Activated T-helper 17 cell treated with anti-CD3 and anti-CD28 coated beads, Interleukin-2, amount 50 U/mL, for 72 hours (primary cell): ENCODE results near the gene BTBD19. TPM values are rescaled to one million over a fixed set of nuclear protein-coding genes. Genes with fewer than 3 reads are reported as not detected.

ENCODE experiments used
- total RNA-seq, 2 donors: library from RNA; stranded (reverse); gene quantifications; one replicate each; pipeline ENCODE4 v1.2.3, GENCODE V29; 2022

The BTBD19 gene
- total RNA-seq, 2 donors from 2014 or later, result 15.9 to 62.7 TPM

Other genes starting within 250 kb of the BTBD19 start
- gene TMEM53, start 134.0 kb upstream of the BTBD19 start, total RNA-seq, result 1 to 10 TPM; 3.5 to 4.2 TPM
- 10 to 100 TPM; 10.7 to 65.8 TPM for gene ARMH1, start 133.8 kb upstream of the BTBD19 start, total RNA-seq
- gene RNU5D-1, start 77.4 kb upstream of the BTBD19 start, total RNA-seq, result not detected
- gene KIF2C, start 68.7 kb upstream of the BTBD19 start, total RNA-seq, result 100 to 1,000 TPM in 1 of 2 donors, 10 to 100 TPM in 1; 93.4 to 124 TPM
- gene RPS8, start 33.0 kb upstream of the BTBD19 start, total RNA-seq, result 1,000 to 10,000 TPM; 2,475 to 3,183 TPM
- gene BEST4, start 20.4 kb upstream of the BTBD19 start, total RNA-seq, result 1 to 10 TPM in 1 of 2 donors, under 1 TPM in 1; 0.97 to 2.0 TPM
- 10 to 100 TPM; 58.7 to 92.0 TPM for gene PLK3, start 8.1 kb upstream of the BTBD19 start, total RNA-seq
- 1 to 10 TPM in 1 of 2 donors, under 1 TPM in 1; 0.56 to 1.2 TPM for gene DYNLT4, start 1.2 kb upstream of the BTBD19 start, total RNA-seq
- gene PTCH2, start 34.7 kb downstream of the BTBD19 start, total RNA-seq, result 1 to 10 TPM in 1 of 2 donors, under 1 TPM in 1; 0.64 to 1.1 TPM
- 10 to 100 TPM; 20.1 to 44.2 TPM for gene EIF2B3, start 178.1 kb downstream of the BTBD19 start, total RNA-seq
- gene HECTD3, start 202.8 kb downstream of the BTBD19 start, total RNA-seq, result 10 to 100 TPM; 23.2 to 29.5 TPM
- gene UROD, start 203.7 kb downstream of the BTBD19 start, total RNA-seq, result 100 to 1,000 TPM in 1 of 2 donors, 10 to 100 TPM in 1; 81.7 to 134 TPM